PC-9 (cell line): ENCODE measurements around the gene ANKRD33B.

Source experiments
- CTCF ChIP-seq: fragments of 200-600 bp; sonication (generic); conservative IDR thresholded peaks from 2 replicates; pipeline ENCODE4 v1.6.1; 2017; ENCODE audit warnings: mixed run types, antibody characterized with exemption, mild to moderate bottlenecking, moderate library complexity
- EZH2 ChIP-seq: fragments of 200-600 bp; sonication (generic); IDR thresholded peaks from 2 replicates; pipeline ENCODE4 v1.8.0; 2017; ENCODE audit warnings: antibody characterized with exemption, low read depth

- TF ChIP-seq CTCF, result no peak
- no peak for TF ChIP-seq EZH2
Measured at GRCh38 chr5:10625700-10626472, 62.0 kb downstream of the ANKRD33B start.
